Caco-2 (cell line): ENCODE data around the gene EDDM3A. TPM values are rescaled to one million over a fixed set of nuclear protein-coding genes. Genes with fewer than 3 reads are reported as not detected.

Source experiments
- BruUV-seq: library from RNA; stranded (reverse); fragments of 400-500 nt; replicated peaks from 2 replicates; lab custom pipeline; 2021; lab: Mats Ljungman, UMichigan
- CTCF ChIA-PET: fragments of 300-600 bp; sonication (Branson Sonifier 250); formaldehyde crosslinking; loops from one replicate; lab custom pipeline; 2022; ENCODE audit warnings: antibody characterized with exemption; lab: Charles Lee
- POLR2A ChIA-PET: fragments of 300-600 bp; sonication (Branson Sonifier 250); formaldehyde crosslinking; loops from one replicate; lab custom pipeline; 2022; ENCODE audit warnings: antibody characterized with exemption; lab: Charles Lee
- DNase-seq, 2 experiments: peaks; one replicate each; pipeline versions ENCODE4 v3.0.0 to v3.0.0-alpha.2; 2020 to 2022
- H3K27me3 ChIP-seq: replicated peaks from 2 replicates; pipeline ENCODE4 v1.6.0; 2011; ENCODE audit warnings: low read length; ENCODE audit not compliant: control insufficient read depth, insufficient read depth
- H3K36me3 ChIP-seq: 2 replicates; pipeline ENCODE4 v1.5.1; 2011; ENCODE audit warnings: low read length; ENCODE audit not compliant: control insufficient read depth, insufficient read depth
- H3K4me1 ChIP-seq: fragments of 250-450 bp; sonication (Bioruptor Pico); 2 replicates; pipeline ENCODE4 v1.5.1; 2020; ENCODE audit warnings: mild to moderate bottlenecking
- H3K4me3 ChIP-seq: 2 replicates; pipeline ENCODE4 v1.5.1; 2011; ENCODE audit warnings: low read depth, mild to moderate bottlenecking, control low read depth, low read length
- H3K9me3 ChIP-seq: fragments of 250-450 bp; sonication (Bioruptor Pico); 2 replicates; pipeline ENCODE4 v1.5.1; 2020; ENCODE audit warnings: mild to moderate bottlenecking, moderate library complexity
- H3K27ac Mint-ChIP-seq: one replicate; pipeline ENCODE4 v1.8.0; 2022; ENCODE audit warnings: mixed read lengths; ENCODE audit not compliant: unreplicated experiment
- H3K27me3 Mint-ChIP-seq: one replicate; pipeline ENCODE4 v1.8.0; 2022; ENCODE audit warnings: mixed read lengths; ENCODE audit not compliant: insufficient read depth, unreplicated experiment
- H3K36me3 Mint-ChIP-seq: one replicate; pipeline ENCODE4 v1.8.0; 2022; ENCODE audit warnings: mild to moderate bottlenecking, mixed read lengths; ENCODE audit not compliant: insufficient read depth, unreplicated experiment
- H3K4me1 Mint-ChIP-seq: one replicate; pipeline ENCODE4 v1.8.0; 2022; ENCODE audit warnings: low read depth, mixed read lengths; ENCODE audit not compliant: unreplicated experiment
- H3K4me3 Mint-ChIP-seq: one replicate; pipeline ENCODE4 v1.8.0; 2022; ENCODE audit warnings: mild to moderate bottlenecking, moderate library complexity, mixed read lengths; ENCODE audit not compliant: unreplicated experiment
- H3K9me3 Mint-ChIP-seq: one replicate; pipeline ENCODE4 v1.8.0; 2022; ENCODE audit warnings: mixed read lengths; ENCODE audit not compliant: unreplicated experiment
- CTCF ChIP-seq, 2 experiments: fragments of 200-600 bp in 1 of 2; IDR thresholded peaks; 1 replicate in 1 of 2; 2 replicates in 1 of 2; pipeline versions ENCODE4 v1.5.1 to v1.8.0; 2011 to 2022; ENCODE audit warnings: antibody characterized with exemption in 1 of 2, control low read depth in 1 of 2, inconsistent platforms in 1 of 2, low read depth in 1 of 2, low read length in 1 of 2, mild to moderate bottlenecking in 1 of 2, moderate library complexity in 1 of 2; ENCODE audit not compliant: insufficient read depth in 1 of 2, severe bottlenecking in 1 of 2, unreplicated experiment in 1 of 2
- intact Hi-C: fragments of 100-400 bp; cut with micrococcal nuclease; formaldehyde crosslinking; loops from one replicate; pipeline ENCODE4 v1.10.0; 2022; ENCODE audit not compliant: unreplicated experiment
- total RNA-seq: library from RNA; stranded (reverse); gene quantifications from 2 replicates; pipeline ENCODE4 v1.2.3, GENCODE V29; 2022

The EDDM3A gene
- total RNA-seq, 1 experiment from 2014 or later, result not detected

GRCh38 chr14:20697273-20698017, 48.2 kb upstream of the EDDM3A start:
- no peaks in the 10 kb centered on the region for H3K9me3 Mint-ChIP-seq
- Histone ChIP-seq H3K36me3 (no peaks in the 10 kb centered on the region; the same call in 1 of the 2 replicates), H3K9me3 (no peaks in the 10 kb centered on the region), H3K4me1 (no peaks in the 10 kb centered on the region), H3K4me3 (no peak overlapping the region), H3K27me3 (no peaks in the 10 kb centered on the region)
- no peak overlapping the region for H3K4me3 Mint-ChIP-seq
- no peaks in the 10 kb centered on the region for H3K27me3 Mint-ChIP-seq
- BruUV-seq, result no TSS peak
- POLR2A ChIA-PET, result no interaction called here
- CTCF ChIA-PET, result interaction anchor here (0.6 to 1.4 kb wide), 5 partner anchors 30 to 400 kb away, joined by 3 to 7 read pairs (median 3); no protein-coding TSS in a partner anchor
- TF ChIP-seq CTCF (IDR thresholded peaks at IDR 0.05; ENCODE audit: insufficient read depth in 1 of 2, low read depth in 1 of 2, low read length in 1 of 2, severe bottlenecking in 1 of 2, unreplicated experiment in 1 of 2), result peak; percentile 69 to 77
- DNase-seq, result peak; percentile 61 to 77
- H3K36me3 Mint-ChIP-seq, result peaks cover 5% of the 10 kb centered on the region
- no peak overlapping the region for H3K27ac Mint-ChIP-seq
- peaks cover 7% of the 10 kb centered on the region for H3K4me1 Mint-ChIP-seq
- intact Hi-C loops, result loop anchor here (1.0 to 5.0 kb wide), 4 partner anchors 105 to 274 kb away; partner anchors contain the start of gene RNASE1

GRCh38 chr14:20698018-20698329, 47.7 kb upstream of the EDDM3A start:
- Histone ChIP-seq H3K27me3 (no peaks in the 10 kb centered on the region), H3K4me3 (no peak overlapping the region), H3K36me3 (no peaks in the 10 kb centered on the region; the same call in 1 of the 2 replicates), H3K9me3 (no peaks in the 10 kb centered on the region), H3K4me1 (no peaks in the 10 kb centered on the region)
- Mint-ChIP-seq H3K27ac (no peak overlapping the region), H3K9me3 (no peaks in the 10 kb centered on the region), H3K27me3 (no peaks in the 10 kb centered on the region), H3K36me3 (peaks cover 5% of the 10 kb centered on the region), H3K4me3 (no peak overlapping the region), H3K4me1 (peaks cover 7% of the 10 kb centered on the region)
- no peak for DNase-seq
- TF ChIP-seq CTCF (IDR thresholded peaks at IDR 0.05; ENCODE audit: insufficient read depth in 1 of 2, low read depth in 1 of 2, low read length in 1 of 2, severe bottlenecking in 1 of 2, unreplicated experiment in 1 of 2), result no peak
- ChIA-PET CTCF (no interaction called here), POLR2A (no interaction called here)
- no TSS peak for BruUV-seq
- intact Hi-C loops, result loop anchor here (5.0 kb wide), 1 partner anchor 104 kb away; the partner anchor contains the start of gene RNASE1

GRCh38 chr14:20698934-20699333, 46.8 kb upstream of the EDDM3A start:
- ChIA-PET CTCF (no interaction called here), POLR2A (no interaction called here)
- no peak for DNase-seq
- H3K4me3 ChIP-seq, result no peak overlapping the region
- no peaks in the 10 kb centered on the region for H3K27me3 ChIP-seq
- Mint-ChIP-seq H3K36me3 (peaks cover 5% of the 10 kb centered on the region), H3K9me3 (no peaks in the 10 kb centered on the region), H3K27me3 (no peaks in the 10 kb centered on the region), H3K4me3 (no peak overlapping the region), H3K27ac (no peak overlapping the region), H3K4me1 (peaks cover 7% of the 10 kb centered on the region)
- intact Hi-C loops, result loop anchor here (5.0 kb wide), 1 partner anchor 103 kb away; the partner anchor contains the start of gene RNASE1
- no peaks in the 10 kb centered on the region for H3K36me3 ChIP-seq
- no TSS peak for BruUV-seq
- no peak for TF ChIP-seq CTCF (IDR thresholded peaks at IDR 0.05; ENCODE audit: insufficient read depth in 1 of 2, low read depth in 1 of 2, low read length in 1 of 2, severe bottlenecking in 1 of 2, unreplicated experiment in 1 of 2)
- H3K4me1 ChIP-seq, result no peaks in the 10 kb centered on the region
- H3K9me3 ChIP-seq, result no peaks in the 10 kb centered on the region
